Mesenchymal stem cell (in vitro differentiated cells and primary cell): ENCODE data around the gene CCNDBP1.
A peak's percentile ranks its signal among the peaks of the same experiment; 100 is the strongest.
"Not testable (repeated sequence)": the region's sequence is repeated elsewhere in the genome, so short reads cannot be mapped to it uniquely, and the experiment has no call there.

Source experiments
- DNase-seq: peaks from one replicate; pipeline ENCODE4 v3.0.0-alpha.2; 2013
- H2AFZ ChIP-seq: one replicate; pipeline ENCODE4 v1.6.1; 2013; ENCODE audit warnings: low read depth, mild to moderate bottlenecking, control low read depth, inconsistent platforms, low read length, moderate library complexity
- H2AK5ac ChIP-seq: 2 replicates; pipeline ENCODE4 v1.6.1; 2013; ENCODE audit warnings: low read length, moderate library complexity, mild to moderate bottlenecking, inconsistent platforms; ENCODE audit not compliant: severe bottlenecking
- H2BK120ac ChIP-seq: one replicate; pipeline ENCODE4 v1.6.1; 2013; ENCODE audit warnings: low read depth, mild to moderate bottlenecking, inconsistent platforms, low read length, moderate library complexity
- H2BK12ac ChIP-seq, 2 experiments: one replicate each; pipeline ENCODE4 v1.6.1; 2013; ENCODE audit warnings: inconsistent platforms in 2 of 2, low read length in 2 of 2, mild to moderate bottlenecking in 2 of 2, moderate library complexity in 2 of 2, control low read depth in 1 of 2
- H2BK15ac ChIP-seq: one replicate; pipeline ENCODE4 v1.6.1; 2013; ENCODE audit warnings: mild to moderate bottlenecking, low read depth, inconsistent platforms; ENCODE audit not compliant: poor library complexity, severe bottlenecking
- H2BK5ac ChIP-seq: 2 replicates; pipeline ENCODE4 v1.6.1; 2013; ENCODE audit warnings: low read depth, mild to moderate bottlenecking, low read length, control low read depth, inconsistent platforms; ENCODE audit not compliant: poor library complexity, severe bottlenecking
- H3K14ac ChIP-seq, 2 experiments: one replicate each; pipeline ENCODE4 v1.6.1; 2013; ENCODE audit warnings: inconsistent platforms in 2 of 2, low read length in 2 of 2, control low read depth in 1 of 2, mild to moderate bottlenecking in 1 of 2, moderate library complexity in 1 of 2
- H3K18ac ChIP-seq, 2 experiments: one replicate each; pipeline ENCODE4 v1.6.1; 2013; ENCODE audit warnings: inconsistent platforms in 2 of 2, low read length in 2 of 2, control low read depth in 1 of 2, low read depth in 1 of 2, mild to moderate bottlenecking in 1 of 2
- H3K23ac ChIP-seq, 2 experiments: one replicate each; pipeline ENCODE4 v1.6.1; 2013; ENCODE audit warnings: inconsistent platforms in 2 of 2, low read length in 2 of 2, mild to moderate bottlenecking in 2 of 2, moderate library complexity in 2 of 2, control low read depth in 1 of 2
- H3K27ac ChIP-seq: 2 replicates; pipeline ENCODE4 v1.5.1; 2013; ENCODE audit warnings: mild to moderate bottlenecking, moderate library complexity, low read length, control low read depth, inconsistent platforms; ENCODE audit not compliant: poor library complexity, severe bottlenecking
- H3K27me3 ChIP-seq, 2 experiments: 2 replicates each; pipeline versions ENCODE4 v1.6.1 to v1.7.0; 2013; ENCODE audit warnings: low read length in 2 of 2, mild to moderate bottlenecking in 2 of 2, moderate library complexity in 2 of 2, control low read depth in 1 of 2, inconsistent platforms in 1 of 2; ENCODE audit not compliant: control insufficient read depth in 1 of 2, insufficient read depth in 1 of 2
- H3K36me3 ChIP-seq, 2 experiments: 2 replicates each; pipeline versions ENCODE4 v1.6.1 to v1.7.0; 2013; ENCODE audit warnings: low read length in 2 of 2, control low read depth in 1 of 2, inconsistent platforms in 1 of 2, low read depth in 1 of 2, mild to moderate bottlenecking in 1 of 2; ENCODE audit not compliant: insufficient read depth in 2 of 2, control insufficient read depth in 1 of 2
- H3K4ac ChIP-seq, 2 experiments: one replicate each; pipeline ENCODE4 v1.6.1; 2013; ENCODE audit warnings: inconsistent platforms in 2 of 2, low read length in 2 of 2, mild to moderate bottlenecking in 2 of 2, moderate library complexity in 2 of 2, control low read depth in 1 of 2, low read depth in 1 of 2
- H3K4me1 ChIP-seq: 2 replicates; pipeline ENCODE4 v1.6.1; 2013; ENCODE audit warnings: low read depth, low read length, control low read depth; ENCODE audit not compliant: control insufficient read depth, insufficient read depth
- H3K4me2 ChIP-seq: 2 replicates; pipeline ENCODE4 v1.6.1; 2013; ENCODE audit warnings: low read length, mild to moderate bottlenecking, inconsistent platforms; ENCODE audit not compliant: poor library complexity, severe bottlenecking
- H3K4me3 ChIP-seq, 2 experiments: 2 replicates each; pipeline versions ENCODE4 v1.5.1 to v1.7.0; 2013; ENCODE audit warnings: low read length in 2 of 2, mild to moderate bottlenecking in 2 of 2, control low read depth in 1 of 2, low read depth in 1 of 2; ENCODE audit not compliant: insufficient read depth in 1 of 2
- H3K79me1 ChIP-seq: replicated peaks from 2 replicates; pipeline ENCODE4 v1.6.1; 2013; ENCODE audit warnings: mild to moderate bottlenecking, control low read depth, low read length, inconsistent platforms; ENCODE audit not compliant: poor library complexity, severe bottlenecking
- H3K9ac ChIP-seq: 2 replicates; pipeline ENCODE4 v1.7.0; 2013; ENCODE audit warnings: mild to moderate bottlenecking, low read length, moderate library complexity
- H3K9me3 ChIP-seq: 2 replicates; pipeline ENCODE4 v1.7.0; 2013; ENCODE audit warnings: mild to moderate bottlenecking, low read length; ENCODE audit not compliant: control insufficient read depth
- H4K8ac ChIP-seq: one replicate; pipeline ENCODE4 v1.6.1; 2013; ENCODE audit warnings: inconsistent platforms, mild to moderate bottlenecking, low read length, moderate library complexity
- H4K91ac ChIP-seq: one replicate; pipeline ENCODE4 v1.6.1; 2013; ENCODE audit warnings: mild to moderate bottlenecking, low read length, inconsistent platforms
- WGBS: methylation state at CpG from one replicate; pipeline ENCODE4 v1.1.7; 2013; ENCODE audit warnings: mixed read lengths; 5-methylcytosine and 5-hydroxymethylcytosine counted together

The CCNDBP1 gene

GRCh38 chr15:43221422-43221821, 36.2 kb downstream of the CCNDBP1 start:
- Histone ChIP-seq H3K27ac (no peak overlapping the region), H3K4ac (no peak overlapping the region), H3K27me3 (peaks cover 15 to 30% of the 10 kb centered on the region in 2 experiments), H3K14ac (no peak overlapping the region), H3K9ac (no peak overlapping the region), H3K4me3 (no peak overlapping the region), H2BK5ac (no peak overlapping the region), H2BK120ac (no peak overlapping the region), H3K4me1 (no peaks in the 10 kb centered on the region), H4K91ac (no peak overlapping the region), H3K79me1 (no peaks in the 10 kb centered on the region), H3K23ac (no peak overlapping the region), H2AFZ (no peak overlapping the region), H2BK12ac (no peak overlapping the region), H2BK15ac (no peak overlapping the region), H3K18ac (no peak overlapping the region), H4K8ac (no peak overlapping the region), H2AK5ac (no peak overlapping the region), H3K4me2 (no peak overlapping the region), H3K9me3 (no peaks in the 10 kb centered on the region), H3K36me3 (no peaks in the 10 kb centered on the region)
- DNase-seq = no peak
- WGBS = no CpG with 5 or more reads among the region's 1 CpG

- no peak overlapping the region for H4K91ac ChIP-seq
- H3K4me1 ChIP-seq = no peaks in the 10 kb centered on the region
- H2AFZ ChIP-seq = no peak overlapping the region
- H2BK120ac ChIP-seq = no peak overlapping the region
- DNase-seq = peak; percentile 68
- no peak overlapping the region for H4K8ac ChIP-seq
- no peaks in the 10 kb centered on the region for H3K79me1 ChIP-seq
- H3K18ac ChIP-seq = no peak overlapping the region
- no peak overlapping the region for H3K14ac ChIP-seq
- H3K27me3 ChIP-seq = peaks cover 15 to 22% of the 10 kb centered on the region in 2 experiments
- no peak overlapping the region for H2BK12ac ChIP-seq
- no peak overlapping the region for H2BK15ac ChIP-seq
- no peak overlapping the region for H3K4me2 ChIP-seq
- H3K4ac ChIP-seq = no peak overlapping the region
- WGBS = 52% methylated on average over 16 of the region's 16 CpGs
- H2AK5ac ChIP-seq = no peak overlapping the region
- no peaks in the 10 kb centered on the region for H3K36me3 ChIP-seq
- no peak overlapping the region for H3K27ac ChIP-seq
- H3K23ac ChIP-seq = no peak overlapping the region
- no peak overlapping the region for H3K9ac ChIP-seq
- no peak overlapping the region for H3K4me3 ChIP-seq
- no peak overlapping the region for H2BK5ac ChIP-seq
- H3K9me3 ChIP-seq = no peaks in the 10 kb centered on the region
Measured at GRCh38 chr15:43225201-43225949, 40.2 kb downstream of the CCNDBP1 start.

GRCh38 chr15:43225950-43226255, 40.7 kb downstream of the CCNDBP1 start:
- H3K9me3 ChIP-seq, DNase-seq: not testable (repeated sequence)
- 97% methylated on average over 12 of the region's 12 CpGs for WGBS

GRCh38 chr15:43226436-43227305, 41.5 kb downstream of the CCNDBP1 start:
- H3K4me3 ChIP-seq = no peak overlapping the region
- H3K23ac ChIP-seq = no peak overlapping the region
- H3K79me1 ChIP-seq = no peaks in the 10 kb centered on the region
- H3K4ac ChIP-seq = no peak overlapping the region
- H4K91ac ChIP-seq = no peak overlapping the region
- no peak overlapping the region for H2BK15ac ChIP-seq
- H3K4me1 ChIP-seq = no peaks in the 10 kb centered on the region
- no peak overlapping the region for H2AFZ ChIP-seq
- no peak overlapping the region for H3K9ac ChIP-seq
- H2BK5ac ChIP-seq = no peak overlapping the region
- no peaks in the 10 kb centered on the region for H3K9me3 ChIP-seq
- H2BK120ac ChIP-seq = no peak overlapping the region
- H3K27ac ChIP-seq = no peak overlapping the region
- H3K18ac ChIP-seq = no peak overlapping the region
- H3K27me3 ChIP-seq = peaks cover 15 to 22% of the 10 kb centered on the region in 2 experiments
- 96% methylated on average over 57 of the region's 57 CpGs for WGBS
- no peak overlapping the region for H3K4me2 ChIP-seq
- H3K14ac ChIP-seq = no peak overlapping the region
- no peaks in the 10 kb centered on the region for H3K36me3 ChIP-seq
- no peak overlapping the region for H2BK12ac ChIP-seq
- H2AK5ac ChIP-seq = no peak overlapping the region
- no peak overlapping the region for H4K8ac ChIP-seq
- DNase-seq = no peak

More at GRCh38 chr15:43225950-43226255, 40.7 kb downstream of the CCNDBP1 start:
- H3K36me3 ChIP-seq, H4K91ac ChIP-seq, H3K27ac ChIP-seq, H2BK12ac ChIP-seq, H3K4me3 ChIP-seq, H2BK120ac ChIP-seq, H3K4me2 ChIP-seq, H3K23ac ChIP-seq, H3K79me1 ChIP-seq, H3K9ac ChIP-seq, H2BK15ac ChIP-seq, H2BK5ac ChIP-seq, H2AK5ac ChIP-seq, H3K4ac ChIP-seq, H3K14ac ChIP-seq, H4K8ac ChIP-seq, H3K18ac ChIP-seq, H2AFZ ChIP-seq, H3K4me1 ChIP-seq: not testable (repeated sequence)
- peaks cover 15 to 22% of the 10 kb centered on the region in 2 experiments for H3K27me3 ChIP-seq
